ENCODE data around the gene NLRP3. TPM values are rescaled to one million over a fixed set of nuclear protein-coding genes. Genes with fewer than 3 reads are reported as not detected.
"Not testable (repeated sequence)": the region's sequence is repeated elsewhere in the genome, so short reads cannot be mapped to it uniquely, and the experiment has no call there.

The NLRP3 gene
- polyA plus RNA-seq, 2 donors: 0.20 to 0.25 TPM

GRCh38 chr1:247465796-247466195, 49.8 kb downstream of the NLRP3 start:
- Histone ChIP-seq H3K36me3 (ENCODE audit: control insufficient read depth in 2 of 2, insufficient read depth in 2 of 2, low read length in 1 of 2) (no peaks in the 10 kb centered on the region), H3K27me3 (ENCODE audit: control insufficient read depth in 1 of 2, insufficient read depth in 2 of 2, low read length in 2 of 2) (no peaks in the 10 kb centered on the region), H3K9me3 (ENCODE audit: control insufficient read depth in 2 of 2, insufficient read depth in 1 of 2, low read depth in 1 of 2, low read length in 1 of 2) (no peaks in the 10 kb centered on the region), H3K27ac (ENCODE audit: low read depth in 2 of 2, low read length in 1 of 2) (no peak overlapping the region), H3K4me1 (ENCODE audit: control insufficient read depth in 2 of 2, insufficient read depth in 2 of 2, low read length in 1 of 2) (no peaks in the 10 kb centered on the region), H3K4me3 (ENCODE audit: low read depth in 1 of 2, low read length in 2 of 2) (no peak overlapping the region)
- 66 to 74% methylated on average over 6 of the region's 6 CpGs for WGBS, 2 donors

DNA sequence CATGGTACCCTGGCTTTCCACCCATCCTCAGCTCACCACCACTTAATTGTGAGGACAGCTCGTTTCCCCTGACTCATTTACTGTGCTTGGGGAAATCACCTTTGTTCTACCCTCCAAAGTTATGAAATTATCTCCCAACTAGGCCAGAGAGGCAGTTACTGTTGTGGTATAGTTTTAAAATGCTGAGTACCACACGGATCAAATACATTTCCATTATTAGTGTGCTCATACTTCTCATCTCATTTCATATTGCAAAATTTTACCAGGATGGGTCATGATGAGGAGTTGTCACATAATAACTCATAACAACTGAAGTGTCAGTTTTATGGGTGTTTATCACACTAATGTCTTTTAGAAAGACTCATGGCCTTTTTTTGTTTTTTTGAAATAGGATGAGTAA, 51.2 kb downstream of the NLRP3 start:
- Histone ChIP-seq H3K4me1 (ENCODE audit: control insufficient read depth in 2 of 2, insufficient read depth in 2 of 2, low read length in 1 of 2) (no peaks in the 10 kb centered on the region), H3K27me3 (ENCODE audit: control insufficient read depth in 1 of 2, insufficient read depth in 2 of 2, low read length in 2 of 2) (no peaks in the 10 kb centered on the region), H3K27ac (ENCODE audit: low read depth in 2 of 2, low read length in 1 of 2) (no peak overlapping the region), H3K9me3 (ENCODE audit: control insufficient read depth in 2 of 2, insufficient read depth in 1 of 2, low read depth in 1 of 2, low read length in 1 of 2) (peaks cover 0 to 5% of the 10 kb centered on the region in 2 donors), H3K4me3 (ENCODE audit: low read depth in 1 of 2, low read length in 2 of 2) (no peak overlapping the region), H3K36me3 (ENCODE audit: control insufficient read depth in 2 of 2, insufficient read depth in 2 of 2, low read length in 1 of 2) (no peaks in the 10 kb centered on the region)
- WGBS, 2 donors: 49 to 53% methylated on average over 2 of the region's 2 CpGs

DNA sequence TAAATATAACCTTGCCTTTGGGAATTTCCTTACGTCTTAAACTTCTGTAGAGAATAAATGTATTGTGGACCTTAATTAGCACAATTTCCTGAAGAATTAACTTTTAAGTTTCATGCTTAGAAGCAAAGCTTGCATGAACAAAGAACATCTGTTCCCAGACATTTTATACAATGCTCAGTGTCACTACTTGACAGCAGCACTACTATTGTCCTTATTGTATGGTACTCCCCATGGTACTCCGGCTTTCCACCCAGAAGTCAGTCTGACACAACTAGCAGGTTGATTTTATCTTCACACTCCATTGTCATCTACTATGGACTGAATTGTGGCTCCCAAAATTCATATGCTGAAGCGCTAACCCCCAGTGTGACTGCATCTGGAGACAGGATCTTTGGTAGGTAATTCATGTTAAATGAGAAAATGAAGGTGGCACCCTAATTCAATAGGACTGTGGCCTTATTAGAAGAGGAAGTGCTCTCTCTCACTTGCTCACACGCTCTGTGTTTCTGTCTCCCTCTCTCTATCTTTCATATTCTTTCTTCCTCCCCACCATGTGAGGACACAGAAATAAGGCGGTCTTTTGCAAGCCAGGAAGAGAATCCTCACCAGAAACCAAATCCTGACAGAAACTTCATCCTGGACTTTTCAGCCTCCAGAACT, 52.6 kb downstream of the NLRP3 start:
- Histone ChIP-seq H3K27me3 (ENCODE audit: control insufficient read depth in 1 of 2, insufficient read depth in 2 of 2, low read length in 2 of 2) (no peaks in the 10 kb centered on the region), H3K36me3 (ENCODE audit: control insufficient read depth in 2 of 2, insufficient read depth in 2 of 2, low read length in 1 of 2) (no peaks in the 10 kb centered on the region), H3K27ac (ENCODE audit: low read depth in 2 of 2, low read length in 1 of 2) (no peak overlapping the region), H3K4me1 (ENCODE audit: control insufficient read depth in 2 of 2, insufficient read depth in 2 of 2, low read length in 1 of 2) (no peaks in the 10 kb centered on the region), H3K4me3 (ENCODE audit: low read depth in 1 of 2, low read length in 2 of 2) (no peak overlapping the region), H3K9me3 (ENCODE audit: control insufficient read depth in 2 of 2, insufficient read depth in 1 of 2, low read depth in 1 of 2, low read length in 1 of 2) (peaks cover 0 to 5% of the 10 kb centered on the region in 2 donors)
- WGBS, 2 donors: 76 to 78% methylated on average over 5 of the region's 5 CpGs

- Histone ChIP-seq H3K27ac (ENCODE audit: low read depth in 2 of 2, low read length in 1 of 2) (no peak overlapping the region), H3K4me3 (ENCODE audit: low read depth in 1 of 2, low read length in 2 of 2) (no peak overlapping the region)
- WGBS, 2 donors: 93 to 94% methylated on average over 5 of the region's 5 CpGs
These were observed 53.2 kb downstream of the NLRP3 start for GRCh38 chr1:247469141-247469535.

GRCh38 chr1:247470942-247471429, 55.0 kb downstream of the NLRP3 start:
- not testable (repeated sequence) for H3K36me3 ChIP-seq (ENCODE audit: control insufficient read depth in 2 of 2, insufficient read depth in 2 of 2, low read length in 1 of 2); H3K4me1 ChIP-seq (ENCODE audit: control insufficient read depth in 2 of 2, insufficient read depth in 2 of 2, low read length in 1 of 2); H3K27ac ChIP-seq (ENCODE audit: low read depth in 2 of 2, low read length in 1 of 2); H3K4me3 ChIP-seq (ENCODE audit: low read depth in 1 of 2, low read length in 2 of 2); H3K9me3 ChIP-seq (ENCODE audit: control insufficient read depth in 2 of 2, insufficient read depth in 1 of 2, low read depth in 1 of 2, low read length in 1 of 2); H3K27me3 ChIP-seq (ENCODE audit: control insufficient read depth in 1 of 2, insufficient read depth in 2 of 2, low read length in 2 of 2)
- 72 to 75% methylated on average over 16 of the region's 16 CpGs for WGBS, 2 donors

More at GRCh38 chr1:247469141-247469535, 53.2 kb downstream of the NLRP3 start:
- no peaks in the 10 kb centered on the region for H3K36me3 ChIP-seq (ENCODE audit: control insufficient read depth in 2 of 2, insufficient read depth in 2 of 2, low read length in 1 of 2)
- no peaks in the 10 kb centered on the region for H3K27me3 ChIP-seq (ENCODE audit: control insufficient read depth in 1 of 2, insufficient read depth in 2 of 2, low read length in 2 of 2)
- H3K9me3 ChIP-seq (ENCODE audit: control insufficient read depth in 2 of 2, insufficient read depth in 1 of 2, low read depth in 1 of 2, low read length in 1 of 2): peaks cover 0 to 5% of the 10 kb centered on the region in 2 donors
- no peaks in the 10 kb centered on the region for H3K4me1 ChIP-seq (ENCODE audit: control insufficient read depth in 2 of 2, insufficient read depth in 2 of 2, low read length in 1 of 2)

- H3K4me3 ChIP-seq (ENCODE audit: low read depth in 1 of 2, low read length in 2 of 2): no peak overlapping the region
- no peaks in the 10 kb centered on the region for H3K4me1 ChIP-seq (ENCODE audit: control insufficient read depth in 2 of 2, insufficient read depth in 2 of 2, low read length in 1 of 2)
- no peak overlapping the region for H3K27ac ChIP-seq (ENCODE audit: low read depth in 2 of 2, low read length in 1 of 2)
- H3K27me3 ChIP-seq (ENCODE audit: control insufficient read depth in 1 of 2, insufficient read depth in 2 of 2, low read length in 2 of 2): no peaks in the 10 kb centered on the region
- H3K9me3 ChIP-seq (ENCODE audit: control insufficient read depth in 2 of 2, insufficient read depth in 1 of 2, low read depth in 1 of 2, low read length in 1 of 2): peaks cover 0 to 5% of the 10 kb centered on the region in 2 donors
- H3K36me3 ChIP-seq (ENCODE audit: control insufficient read depth in 2 of 2, insufficient read depth in 2 of 2, low read length in 1 of 2): no peaks in the 10 kb centered on the region
- WGBS, 2 donors: 73 to 76% methylated on average over 12 of the region's 12 CpGs
These were observed 55.6 kb downstream of the NLRP3 start for GRCh38 chr1:247471445-247472016.

GRCh38 chr1:247472035-247472434, 56.1 kb downstream of the NLRP3 start:
- no peak overlapping the region for H3K4me3 ChIP-seq (ENCODE audit: low read depth in 1 of 2, low read length in 2 of 2)
- no peak overlapping the region for H3K27ac ChIP-seq (ENCODE audit: low read depth in 2 of 2, low read length in 1 of 2)
- 81 to 86% methylated on average over 1 of the region's 1 CpG for WGBS, 2 donors
- H3K9me3 ChIP-seq (ENCODE audit: control insufficient read depth in 2 of 2, insufficient read depth in 1 of 2, low read depth in 1 of 2, low read length in 1 of 2): peaks cover 0 to 5% of the 10 kb centered on the region in 2 donors
- H3K4me1 ChIP-seq (ENCODE audit: control insufficient read depth in 2 of 2, insufficient read depth in 2 of 2, low read length in 1 of 2): no peaks in the 10 kb centered on the region
- H3K36me3 ChIP-seq (ENCODE audit: control insufficient read depth in 2 of 2, insufficient read depth in 2 of 2, low read length in 1 of 2): no peaks in the 10 kb centered on the region
- H3K27me3 ChIP-seq (ENCODE audit: control insufficient read depth in 1 of 2, insufficient read depth in 2 of 2, low read length in 2 of 2): no peaks in the 10 kb centered on the region

GRCh38 chr1:247474367-247474766, 58.4 kb downstream of the NLRP3 start:
- 79 to 89% methylated on average over 3 of the region's 3 CpGs for WGBS, 2 donors
- Histone ChIP-seq H3K4me1 (ENCODE audit: control insufficient read depth in 2 of 2, insufficient read depth in 2 of 2, low read length in 1 of 2) (no peaks in the 10 kb centered on the region), H3K27ac (ENCODE audit: low read depth in 2 of 2, low read length in 1 of 2) (no peak overlapping the region), H3K27me3 (ENCODE audit: control insufficient read depth in 1 of 2, insufficient read depth in 2 of 2, low read length in 2 of 2) (no peaks in the 10 kb centered on the region), H3K4me3 (ENCODE audit: low read depth in 1 of 2, low read length in 2 of 2) (no peak overlapping the region), H3K36me3 (ENCODE audit: control insufficient read depth in 2 of 2, insufficient read depth in 2 of 2, low read length in 1 of 2) (no peaks in the 10 kb centered on the region), H3K9me3 (ENCODE audit: control insufficient read depth in 2 of 2, insufficient read depth in 1 of 2, low read depth in 1 of 2, low read length in 1 of 2) (peaks cover 0 to 5% of the 10 kb centered on the region in 2 donors)

GRCh38 chr1:247475793-247476192, 59.8 kb downstream of the NLRP3 start:
- H3K4me3 ChIP-seq (ENCODE audit: low read depth in 1 of 2, low read length in 2 of 2): no peak overlapping the region
- peaks cover 0 to 5% of the 10 kb centered on the region in 2 donors for H3K9me3 ChIP-seq (ENCODE audit: control insufficient read depth in 2 of 2, insufficient read depth in 1 of 2, low read depth in 1 of 2, low read length in 1 of 2)
- no peaks in the 10 kb centered on the region for H3K27me3 ChIP-seq (ENCODE audit: control insufficient read depth in 1 of 2, insufficient read depth in 2 of 2, low read length in 2 of 2)
- no peak overlapping the region for H3K27ac ChIP-seq (ENCODE audit: low read depth in 2 of 2, low read length in 1 of 2)
- 89 to 94% methylated on average over 2 of the region's 2 CpGs for WGBS, 2 donors
- H3K4me1 ChIP-seq (ENCODE audit: control insufficient read depth in 2 of 2, insufficient read depth in 2 of 2, low read length in 1 of 2): no peaks in the 10 kb centered on the region
- H3K36me3 ChIP-seq (ENCODE audit: control insufficient read depth in 2 of 2, insufficient read depth in 2 of 2, low read length in 1 of 2): no peaks in the 10 kb centered on the region

Data from esophagus (tissue), 2 donors.